ENCODE data around the gene SLC37A3.

GRCh38 chr7:140310337-140311002 is 87.9 kb downstream of the SLC37A3 start:
- TF ChIP-seq EZH2 (IDR thresholded peaks at IDR 0.05; ENCODE audit: borderline replicate concordance, low read length), result no peak
- no peak for TF ChIP-seq CTCF (IDR thresholded peaks at IDR 0.05; ENCODE audit: low read length)
